ENCODE results near the gene PTPN12.

Gene PTPN12

DNA sequence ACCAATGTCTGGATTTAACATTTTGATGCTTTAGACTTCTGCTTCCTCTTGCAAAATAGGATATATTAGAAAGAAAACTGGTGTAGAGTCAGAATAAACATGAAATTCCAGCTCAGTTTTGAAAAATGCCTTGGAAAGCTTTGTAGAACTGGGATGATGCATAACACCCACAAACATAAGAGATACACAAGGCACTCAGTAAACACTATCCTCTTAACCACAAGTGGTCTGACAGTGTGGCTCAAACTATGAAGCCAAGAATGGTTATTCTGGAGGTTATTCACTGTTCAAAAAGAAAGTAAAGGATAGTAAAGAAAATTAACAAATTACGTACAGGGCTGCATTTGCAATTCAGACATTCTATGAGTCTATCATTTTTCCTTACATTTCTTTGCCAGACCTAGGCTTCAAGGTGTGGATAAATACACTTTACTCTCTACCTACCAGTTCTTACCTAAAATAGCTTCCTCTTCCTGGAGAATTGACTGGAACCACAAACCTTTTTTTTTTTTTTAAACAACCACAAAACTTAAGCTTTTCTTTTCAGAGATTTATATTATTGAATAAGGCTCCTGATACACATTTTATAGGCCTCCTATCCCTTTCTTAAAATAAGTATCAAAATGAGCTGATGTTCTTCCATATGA is 150.1 kb downstream of the PTPN12 start:
- Histone ChIP-seq H3K27me3 (ENCODE audit: insufficient read depth, poor library complexity, severe bottlenecking) (no peaks in the 10 kb centered on the region), H3K4me3 (replicated peaks; ENCODE audit: insufficient read depth, low read length) (no peak overlapping the region), H3K27ac (replicated peaks) (no peak overlapping the region)
- TF ChIP-seq, protein P1, sequence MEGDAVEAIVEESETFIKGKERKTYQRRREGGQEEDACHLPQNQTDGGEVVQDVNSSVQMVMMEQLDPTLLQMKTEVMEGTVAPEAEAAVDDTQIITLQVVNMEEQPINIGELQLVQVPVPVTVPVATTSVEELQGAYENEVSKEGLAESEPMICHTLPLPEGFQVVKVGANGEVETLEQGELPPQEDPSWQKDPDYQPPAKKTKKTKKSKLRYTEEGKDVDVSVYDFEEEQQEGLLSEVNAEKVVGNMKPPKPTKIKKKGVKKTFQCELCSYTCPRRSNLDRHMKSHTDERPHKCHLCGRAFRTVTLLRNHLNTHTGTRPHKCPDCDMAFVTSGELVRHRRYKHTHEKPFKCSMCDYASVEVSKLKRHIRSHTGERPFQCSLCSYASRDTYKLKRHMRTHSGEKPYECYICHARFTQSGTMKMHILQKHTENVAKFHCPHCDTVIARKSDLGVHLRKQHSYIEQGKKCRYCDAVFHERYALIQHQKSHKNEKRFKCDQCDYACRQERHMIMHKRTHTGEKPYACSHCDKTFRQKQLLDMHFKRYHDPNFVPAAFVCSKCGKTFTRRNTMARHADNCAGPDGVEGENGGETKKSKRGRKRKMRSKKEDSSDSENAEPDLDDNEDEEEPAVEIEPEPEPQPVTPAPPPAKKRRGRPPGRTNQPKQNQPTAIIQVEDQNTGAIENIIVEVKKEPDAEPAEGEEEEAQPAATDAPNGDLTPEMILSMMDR (IDR thresholded peaks at IDR 0.05; ENCODE audit: insufficient read depth, low read length): no peak
- TF ChIP-seq POLR2AphosphoS5 (IDR thresholded peaks at IDR 0.05; ENCODE audit: low read depth) (no peak), GABPA (IDR thresholded peaks at IDR 0.05; ENCODE audit: low read depth) (no peak), SPI1 (IDR thresholded peaks at IDR 0.05; ENCODE audit: borderline replicate concordance, low read depth) (no peak)
- TF ChIP-seq, protein P2, sequence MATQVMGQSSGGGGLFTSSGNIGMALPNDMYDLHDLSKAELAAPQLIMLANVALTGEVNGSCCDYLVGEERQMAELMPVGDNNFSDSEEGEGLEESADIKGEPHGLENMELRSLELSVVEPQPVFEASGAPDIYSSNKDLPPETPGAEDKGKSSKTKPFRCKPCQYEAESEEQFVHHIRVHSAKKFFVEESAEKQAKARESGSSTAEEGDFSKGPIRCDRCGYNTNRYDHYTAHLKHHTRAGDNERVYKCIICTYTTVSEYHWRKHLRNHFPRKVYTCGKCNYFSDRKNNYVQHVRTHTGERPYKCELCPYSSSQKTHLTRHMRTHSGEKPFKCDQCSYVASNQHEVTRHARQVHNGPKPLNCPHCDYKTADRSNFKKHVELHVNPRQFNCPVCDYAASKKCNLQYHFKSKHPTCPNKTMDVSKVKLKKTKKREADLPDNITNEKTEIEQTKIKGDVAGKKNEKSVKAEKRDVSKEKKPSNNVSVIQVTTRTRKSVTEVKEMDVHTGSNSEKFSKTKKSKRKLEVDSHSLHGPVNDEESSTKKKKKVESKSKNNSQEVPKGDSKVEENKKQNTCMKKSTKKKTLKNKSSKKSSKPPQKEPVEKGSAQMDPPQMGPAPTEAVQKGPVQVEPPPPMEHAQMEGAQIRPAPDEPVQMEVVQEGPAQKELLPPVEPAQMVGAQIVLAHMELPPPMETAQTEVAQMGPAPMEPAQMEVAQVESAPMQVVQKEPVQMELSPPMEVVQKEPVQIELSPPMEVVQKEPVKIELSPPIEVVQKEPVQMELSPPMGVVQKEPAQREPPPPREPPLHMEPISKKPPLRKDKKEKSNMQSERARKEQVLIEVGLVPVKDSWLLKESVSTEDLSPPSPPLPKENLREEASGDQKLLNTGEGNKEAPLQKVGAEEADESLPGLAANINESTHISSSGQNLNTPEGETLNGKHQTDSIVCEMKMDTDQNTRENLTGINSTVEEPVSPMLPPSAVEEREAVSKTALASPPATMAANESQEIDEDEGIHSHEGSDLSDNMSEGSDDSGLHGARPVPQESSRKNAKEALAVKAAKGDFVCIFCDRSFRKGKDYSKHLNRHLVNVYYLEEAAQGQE (IDR thresholded peaks at IDR 0.05; ENCODE audit: insufficient replicate concordance, low read depth): no peak
- DNase-seq (ENCODE audit: low read depth in 1 of 2, low spot score in 1 of 2): no peak

DNA sequence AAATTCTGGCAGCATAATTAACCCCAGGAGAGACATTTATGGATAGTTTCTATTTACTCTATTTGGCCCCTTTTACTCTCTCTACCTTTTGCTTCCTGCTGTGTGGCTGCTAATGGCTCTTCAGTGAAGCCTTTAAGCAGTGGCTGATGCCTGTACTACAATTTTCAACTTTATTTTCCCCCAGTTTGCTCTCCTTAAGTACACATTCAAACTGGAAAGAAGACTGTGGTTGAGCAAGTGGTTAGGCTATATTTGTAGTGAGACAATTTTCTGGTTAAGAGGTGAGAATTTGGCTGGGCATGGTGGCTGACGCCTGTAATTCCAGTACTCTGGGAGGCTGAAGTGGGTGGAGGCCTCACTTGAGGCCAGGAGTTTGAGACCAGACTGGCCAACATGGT is 150.7 kb downstream of the PTPN12 start:
- TF ChIP-seq GABPA (IDR thresholded peaks at IDR 0.05; ENCODE audit: low read depth): no peak
- no peak for TF ChIP-seq SPI1 (IDR thresholded peaks at IDR 0.05; ENCODE audit: borderline replicate concordance, low read depth)
- TF ChIP-seq, protein P2 (IDR thresholded peaks at IDR 0.05; ENCODE audit: insufficient replicate concordance, low read depth): no peak
- TF ChIP-seq POLR2AphosphoS5 (IDR thresholded peaks at IDR 0.05; ENCODE audit: low read depth): no peak
- TF ChIP-seq, protein P1 (IDR thresholded peaks at IDR 0.05; ENCODE audit: insufficient read depth, low read length): no peak
- DNase-seq (ENCODE audit: low read depth in 1 of 2, low spot score in 1 of 2): no peak
- Histone ChIP-seq H3K27ac (replicated peaks) (no peak overlapping the region), H3K27me3 (ENCODE audit: insufficient read depth, poor library complexity, severe bottlenecking) (no peaks in the 10 kb centered on the region), H3K4me3 (replicated peaks; ENCODE audit: insufficient read depth, low read length) (no peak overlapping the region)
